B cell (primary cell): ENCODE measurements around the gene AQP3.

Experiments
- EZH2 ChIP-seq: IDR thresholded peaks from 2 replicates; pipeline ENCODE4 v1.6.1; 2012; ENCODE audit warnings: borderline replicate concordance, low read depth, mild to moderate bottlenecking, moderate library complexity, low read length; ENCODE audit not compliant: insufficient read depth, poor library complexity, severe bottlenecking
- TF ChIP-seq, protein P1 (sequence below): fragments of 200-600 bp; IDR thresholded peaks from one replicate; pipeline ENCODE4 v1.8.0; 2022; ENCODE audit warnings: antibody characterized with exemption, mild to moderate bottlenecking

DNA sequence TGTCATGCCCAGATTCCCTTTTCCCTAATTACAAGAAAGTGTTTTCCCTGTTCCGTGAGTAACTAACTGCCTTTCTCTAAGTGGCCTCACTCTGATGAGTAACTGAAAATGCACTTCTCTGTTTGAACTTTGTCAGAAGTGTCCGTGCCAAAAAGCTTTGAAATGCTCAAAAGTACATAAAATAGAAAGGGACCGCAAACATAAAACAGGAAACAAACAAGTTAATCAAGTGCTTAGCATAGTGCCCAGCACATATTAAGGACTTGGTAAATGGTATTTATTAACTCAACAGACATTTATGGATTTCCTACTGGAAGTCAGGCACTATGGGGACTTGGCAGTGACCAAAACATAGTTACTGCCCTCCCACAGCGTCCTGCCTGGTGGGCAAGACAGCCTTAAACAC lies 22.3 kb downstream of the AQP3 start:
- TF ChIP-seq, protein P1, sequence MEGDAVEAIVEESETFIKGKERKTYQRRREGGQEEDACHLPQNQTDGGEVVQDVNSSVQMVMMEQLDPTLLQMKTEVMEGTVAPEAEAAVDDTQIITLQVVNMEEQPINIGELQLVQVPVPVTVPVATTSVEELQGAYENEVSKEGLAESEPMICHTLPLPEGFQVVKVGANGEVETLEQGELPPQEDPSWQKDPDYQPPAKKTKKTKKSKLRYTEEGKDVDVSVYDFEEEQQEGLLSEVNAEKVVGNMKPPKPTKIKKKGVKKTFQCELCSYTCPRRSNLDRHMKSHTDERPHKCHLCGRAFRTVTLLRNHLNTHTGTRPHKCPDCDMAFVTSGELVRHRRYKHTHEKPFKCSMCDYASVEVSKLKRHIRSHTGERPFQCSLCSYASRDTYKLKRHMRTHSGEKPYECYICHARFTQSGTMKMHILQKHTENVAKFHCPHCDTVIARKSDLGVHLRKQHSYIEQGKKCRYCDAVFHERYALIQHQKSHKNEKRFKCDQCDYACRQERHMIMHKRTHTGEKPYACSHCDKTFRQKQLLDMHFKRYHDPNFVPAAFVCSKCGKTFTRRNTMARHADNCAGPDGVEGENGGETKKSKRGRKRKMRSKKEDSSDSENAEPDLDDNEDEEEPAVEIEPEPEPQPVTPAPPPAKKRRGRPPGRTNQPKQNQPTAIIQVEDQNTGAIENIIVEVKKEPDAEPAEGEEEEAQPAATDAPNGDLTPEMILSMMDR: no peak
- TF ChIP-seq EZH2: no peak
